ENCODE measurements around the gene SLC39A10.

- TF ChIP-seq POLR2AphosphoS5 (IDR thresholded peaks at IDR 0.05): no peak
- TF ChIP-seq, protein P1, sequence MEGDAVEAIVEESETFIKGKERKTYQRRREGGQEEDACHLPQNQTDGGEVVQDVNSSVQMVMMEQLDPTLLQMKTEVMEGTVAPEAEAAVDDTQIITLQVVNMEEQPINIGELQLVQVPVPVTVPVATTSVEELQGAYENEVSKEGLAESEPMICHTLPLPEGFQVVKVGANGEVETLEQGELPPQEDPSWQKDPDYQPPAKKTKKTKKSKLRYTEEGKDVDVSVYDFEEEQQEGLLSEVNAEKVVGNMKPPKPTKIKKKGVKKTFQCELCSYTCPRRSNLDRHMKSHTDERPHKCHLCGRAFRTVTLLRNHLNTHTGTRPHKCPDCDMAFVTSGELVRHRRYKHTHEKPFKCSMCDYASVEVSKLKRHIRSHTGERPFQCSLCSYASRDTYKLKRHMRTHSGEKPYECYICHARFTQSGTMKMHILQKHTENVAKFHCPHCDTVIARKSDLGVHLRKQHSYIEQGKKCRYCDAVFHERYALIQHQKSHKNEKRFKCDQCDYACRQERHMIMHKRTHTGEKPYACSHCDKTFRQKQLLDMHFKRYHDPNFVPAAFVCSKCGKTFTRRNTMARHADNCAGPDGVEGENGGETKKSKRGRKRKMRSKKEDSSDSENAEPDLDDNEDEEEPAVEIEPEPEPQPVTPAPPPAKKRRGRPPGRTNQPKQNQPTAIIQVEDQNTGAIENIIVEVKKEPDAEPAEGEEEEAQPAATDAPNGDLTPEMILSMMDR (IDR thresholded peaks at IDR 0.05): no peak
Observed at GRCh38 chr2:195620501-195620900, 36.5 kb upstream of the SLC39A10 start.
